GM18951 (cell line): ENCODE measurements around the gene RPS6KA2.

Experiments used
- POLR2A ChIP-seq: IDR thresholded peaks from 4 replicates; pipeline ENCODE4 v1.6.1; 2011; ENCODE audit warnings: mild to moderate bottlenecking; ENCODE audit not compliant: insufficient read length, insufficient read depth; ENCODE audit errors: extremely low read depth
- in situ Hi-C: fragments of 300-500 bp; cut with MboI; formaldehyde crosslinking; loops from one replicate; pipeline ENCODE4 v1.12.0; 2022; ENCODE audit warnings: low sequenced_read_pairs, mixed read lengths, inconsistent platforms; ENCODE audit not compliant: unreplicated experiment

RPS6KA2 gene

GRCh38 chr6:166470863-166471410 is 156.1 kb downstream of the RPS6KA2 start:
- no peak for TF ChIP-seq POLR2A
- in situ Hi-C loops = no loop called here

DNA sequence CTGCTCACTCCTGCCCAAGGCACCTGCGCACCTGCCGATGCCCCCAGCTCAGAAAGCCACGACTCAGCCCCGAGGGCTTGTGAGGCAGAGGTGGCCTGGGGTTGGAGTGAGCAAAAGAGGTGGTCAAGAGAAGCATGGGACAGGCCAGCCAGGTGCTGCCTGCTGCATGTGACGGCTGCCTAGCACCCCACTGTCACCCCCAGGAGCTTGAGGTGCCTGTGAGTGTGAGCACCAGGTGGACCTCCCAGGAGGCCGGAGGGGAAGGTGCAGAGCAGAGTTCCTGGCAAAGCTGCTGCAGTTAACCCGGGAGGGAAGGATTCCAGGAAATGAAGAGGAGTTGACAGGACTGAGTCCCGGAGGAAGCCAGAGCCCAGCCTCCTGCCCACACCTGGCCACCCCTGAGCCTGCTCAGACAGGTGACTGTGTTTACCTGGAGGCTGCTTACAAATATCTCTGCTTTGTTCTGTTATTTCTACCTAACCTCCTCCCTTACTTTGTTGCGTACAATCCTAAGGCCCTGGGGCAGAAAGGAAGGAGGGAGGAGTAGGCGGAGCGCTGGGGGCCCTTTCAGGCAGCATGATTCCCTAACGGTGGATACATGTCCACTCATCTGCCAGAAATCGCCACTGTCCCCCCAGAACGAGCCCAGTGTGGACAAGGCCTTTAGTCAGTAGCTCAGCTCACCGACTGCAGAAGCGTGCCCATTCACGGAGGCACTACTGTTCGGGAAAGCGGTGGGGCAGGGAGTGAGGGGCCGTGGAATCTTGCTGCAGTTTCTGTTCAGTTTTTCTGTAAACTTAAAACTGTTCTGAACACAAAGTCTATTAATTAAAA is 156.8 kb downstream of the RPS6KA2 start:
- in situ Hi-C loops = no loop called here
- TF ChIP-seq POLR2A = no peak

- no peak for TF ChIP-seq POLR2A
Observed at GRCh38 chr6:166469426-166469961, 157.6 kb downstream of the RPS6KA2 start.

GRCh38 chr6:166467436-166468000 is 159.5 kb downstream of the RPS6KA2 start:
- TF ChIP-seq POLR2A = no peak
- in situ Hi-C loops = no loop called here

More at GRCh38 chr6:166469426-166469961, 157.6 kb downstream of the RPS6KA2 start:
- in situ Hi-C loops = no loop called here

DNA sequence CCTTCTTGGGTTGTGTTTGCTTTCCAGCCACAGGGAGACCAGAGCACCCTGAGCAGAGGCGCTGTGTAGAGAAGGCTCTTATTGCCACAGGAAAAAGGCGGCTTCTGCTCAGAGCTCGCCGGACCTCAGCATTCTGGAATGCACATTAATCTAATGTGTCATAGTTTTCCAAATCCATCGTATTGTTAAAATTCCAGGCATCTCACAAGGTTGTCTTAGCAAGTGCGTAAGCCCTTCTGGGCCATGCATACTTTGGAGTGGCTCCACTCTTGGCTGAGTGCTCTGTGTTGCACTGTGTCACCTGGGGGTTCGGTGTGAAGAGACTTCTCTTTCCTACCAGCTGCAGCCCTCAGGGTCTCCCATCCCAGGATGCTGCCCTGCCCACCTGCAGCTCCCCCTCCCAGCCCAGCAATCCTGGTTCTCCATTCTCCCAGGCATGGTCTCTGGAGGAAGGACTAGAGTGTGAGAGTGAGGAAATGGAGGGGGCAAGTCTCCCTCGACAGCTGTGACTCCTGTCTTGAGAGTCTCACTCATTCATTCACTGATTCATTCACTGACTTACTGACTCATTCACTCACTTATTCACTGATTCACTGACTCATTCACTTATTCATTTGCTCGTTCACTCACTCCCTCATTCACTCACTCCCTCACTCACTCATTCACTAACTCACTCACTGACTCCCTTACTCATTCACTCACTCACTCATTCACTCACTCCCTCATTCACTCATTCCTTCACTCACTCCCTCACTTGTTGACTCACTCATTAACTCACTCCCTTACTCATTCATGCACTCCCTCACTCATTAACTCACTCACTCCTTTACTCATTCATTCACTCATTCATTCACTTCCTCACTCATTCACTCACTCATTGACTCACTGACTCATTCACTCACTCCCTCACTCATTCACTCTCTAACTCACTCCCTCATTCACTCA is 160.6 kb downstream of the RPS6KA2 start:
- no peak for TF ChIP-seq POLR2A
- in situ Hi-C loops = no loop called here

DNA sequence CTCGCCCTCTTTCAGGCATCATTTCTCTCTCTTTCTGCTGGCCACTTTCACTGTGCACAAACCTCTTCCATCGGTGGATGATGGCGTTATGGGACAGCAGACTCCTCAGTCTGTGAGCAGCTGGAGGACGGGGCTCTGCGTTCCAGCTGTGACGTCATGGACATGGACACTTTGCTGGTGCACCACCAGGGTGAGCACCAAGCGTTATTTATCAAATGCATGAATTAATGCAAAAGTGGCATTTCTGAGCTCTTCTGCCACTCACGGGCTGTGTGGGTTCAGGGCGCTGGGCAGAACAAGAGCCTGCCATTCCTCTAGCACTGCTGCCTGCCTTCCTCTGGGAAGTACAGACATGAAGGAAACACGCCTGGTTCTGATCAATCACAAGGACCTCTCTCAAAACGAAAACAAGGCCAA is 161.4 kb downstream of the RPS6KA2 start:
- TF ChIP-seq POLR2A = no peak

GRCh38 chr6:166465003-166465399 is 162.1 kb downstream of the RPS6KA2 start:
- in situ Hi-C loops = no loop called here
- no peak for TF ChIP-seq POLR2A

More for the DNA sequence above, 161.4 kb downstream of the RPS6KA2 start:
- in situ Hi-C loops = no loop called here

DNA sequence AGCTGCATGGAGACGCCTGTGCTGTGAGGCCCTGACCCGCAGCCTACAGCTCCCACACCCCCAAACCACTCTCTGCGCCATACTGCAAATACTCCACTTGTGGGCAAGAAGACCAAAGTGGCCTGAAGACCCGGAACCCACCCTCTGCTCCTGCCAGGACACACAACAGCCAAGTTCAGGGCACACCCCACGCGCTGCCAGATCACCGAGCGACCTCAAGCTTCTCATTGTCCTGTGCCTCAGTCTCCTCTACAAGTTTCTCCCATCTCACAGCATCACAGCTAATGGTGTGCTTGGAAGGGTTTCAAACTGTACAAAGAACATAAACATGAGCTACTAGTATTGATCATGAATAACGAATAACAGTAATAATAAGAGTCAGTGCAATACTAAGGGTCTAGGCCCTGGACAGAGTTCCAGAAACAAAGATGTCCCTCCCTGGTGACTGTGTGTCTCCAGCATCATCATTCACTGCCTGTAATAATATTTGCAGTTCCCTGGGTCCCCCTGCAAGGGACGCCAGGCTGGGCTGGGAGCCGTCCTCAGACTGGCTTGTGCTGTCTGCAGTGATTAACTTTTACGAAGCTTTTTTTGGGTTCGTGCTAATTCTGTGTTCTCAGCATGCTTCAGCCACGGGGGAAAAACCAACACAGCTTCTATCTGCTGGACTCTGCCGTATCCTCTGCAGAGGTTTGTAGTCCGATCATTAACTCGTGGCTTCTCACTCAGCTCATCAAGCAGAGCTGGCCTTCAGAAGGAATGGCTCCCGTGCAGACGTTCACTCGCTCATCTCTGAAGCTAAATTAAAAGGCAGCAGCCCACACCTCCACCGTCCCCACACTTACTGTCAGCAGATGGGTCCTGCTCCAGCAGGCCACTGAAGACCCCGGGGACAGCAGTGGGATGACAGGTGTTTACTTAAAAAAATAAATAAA is 162.7 kb downstream of the RPS6KA2 start:
- in situ Hi-C loops = no loop called here
- no peak for TF ChIP-seq POLR2A

- no peak for TF ChIP-seq POLR2A
- in situ Hi-C loops = no loop called here
Observed at GRCh38 chr6:166463359-166464067, 163.5 kb downstream of the RPS6KA2 start.

DNA sequence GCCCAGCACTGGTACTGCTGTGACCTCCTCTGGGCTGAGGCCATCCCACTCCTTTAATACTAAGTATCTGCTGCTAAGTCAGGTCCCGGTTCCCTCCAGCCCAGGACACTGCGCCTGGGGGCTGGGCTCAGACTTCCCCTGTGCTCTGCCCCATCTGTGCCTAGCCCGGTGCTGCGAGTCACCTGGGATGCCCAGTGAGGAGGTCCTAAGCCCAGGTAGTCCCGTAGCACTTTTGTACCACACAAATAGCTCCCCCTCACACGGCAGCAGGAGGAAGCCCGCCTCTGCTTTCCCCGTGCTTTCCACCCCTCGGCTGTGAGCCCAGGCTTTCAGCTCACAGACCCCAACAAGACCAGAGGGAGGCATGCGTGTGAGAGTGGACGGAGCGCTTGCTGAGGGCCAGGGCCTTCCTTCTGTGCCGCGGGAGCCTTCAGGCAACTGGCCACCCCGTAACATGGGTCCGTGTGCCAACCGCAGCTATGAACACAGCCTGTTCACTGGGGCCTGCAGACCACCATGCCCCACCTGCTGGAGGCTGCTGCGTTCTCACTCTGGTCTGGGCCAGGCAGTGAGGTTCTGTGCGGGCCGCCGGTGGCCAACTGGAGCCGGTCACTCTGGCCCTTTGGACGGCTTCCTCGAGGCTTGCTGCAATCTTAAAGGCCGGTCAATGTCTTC is 164.5 kb downstream of the RPS6KA2 start:
- in situ Hi-C loops = no loop called here
- TF ChIP-seq POLR2A = no peak

GRCh38 chr6:166461821-166462460 is 165.1 kb downstream of the RPS6KA2 start:
- no peak for TF ChIP-seq POLR2A
- in situ Hi-C loops = no loop called here
